MG63 (cell line): Measurements from ENCODE around the gene CYP2A6. TPM values are rescaled to one million over a fixed set of nuclear protein-coding genes. Genes with fewer than 3 reads are reported as not detected.
"Not testable (repeated sequence)": the region's sequence is repeated elsewhere in the genome, so short reads cannot be mapped to it uniquely, and the experiment has no call there.

Source experiments
- DNase-seq: peaks from one replicate; pipeline ENCODE4 v3.0.0-alpha.2; 2020
- H3K27me3 ChIP-seq: fragments of 250-450 bp; sonication (Bioruptor Pico); 2 replicates; pipeline ENCODE4 v1.5.1; 2020; ENCODE audit warnings: mild to moderate bottlenecking, moderate library complexity
- H3K36me3 ChIP-seq: fragments of 250-450 bp; sonication (Bioruptor Pico); 2 replicates; pipeline ENCODE4 v1.5.1; 2020; ENCODE audit warnings: mild to moderate bottlenecking, moderate library complexity
- H3K4me3 ChIP-seq: fragments of 250-450 bp; sonication (Bioruptor Pico); 2 replicates; pipeline ENCODE4 v1.5.1; 2020; ENCODE audit warnings: mild to moderate bottlenecking, moderate library complexity
- H3K9me3 ChIP-seq: fragments of 250-450 bp; sonication (Bioruptor Pico); 2 replicates; pipeline ENCODE4 v1.5.1; 2020; ENCODE audit warnings: mild to moderate bottlenecking, moderate library complexity
- total RNA-seq: library from RNA; depleted of rRNA; stranded (reverse); fragments of >200 nt; shearing (Covaris generic); gene quantifications from 2 replicates; pipeline ENCODE4 v1.2.3, GENCODE V29; 2014; ENCODE audit warnings: low replicate concordance

Gene CYP2A6
- total RNA-seq, 1 experiment from 2014 or later = not detected

GRCh38 chr19:40862785-40863184 is 12.5 kb upstream of the CYP2A6 start:
- Histone ChIP-seq H3K9me3 (no peaks in the 10 kb centered on the region; the same call in 1 of the 2 replicates), H3K36me3 (no peaks in the 10 kb centered on the region), H3K27me3 (peaks cover 2% of the 10 kb centered on the region; the same call in 1 of the 2 replicates), H3K4me3 (no peak overlapping the region)
- DNase-seq = no peak

DNA sequence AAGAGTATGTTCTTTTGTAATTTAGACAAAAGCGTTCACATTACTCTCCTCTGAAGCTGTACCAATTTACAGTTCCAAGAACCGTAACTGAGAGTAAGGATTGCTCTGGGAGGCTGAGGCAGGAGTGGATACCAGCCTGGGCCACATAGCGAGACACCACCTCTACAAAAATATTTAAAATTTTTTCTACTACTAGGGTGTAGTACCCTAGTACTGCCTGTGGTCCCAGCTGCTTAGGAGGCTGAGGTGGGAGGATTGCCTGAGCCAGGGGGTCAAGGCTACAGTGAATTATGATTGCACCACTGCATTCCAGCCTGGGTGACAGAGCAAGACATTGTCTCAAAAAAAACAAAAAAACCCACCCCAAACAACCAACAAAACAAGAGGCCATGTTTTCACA is 12.1 kb upstream of the CYP2A6 start:
- DNase-seq = no peak
- no peaks in the 10 kb centered on the region; the same call in 1 of the 2 replicates for H3K9me3 ChIP-seq
- peaks cover 2% of the 10 kb centered on the region; the same call in 1 of the 2 replicates for H3K27me3 ChIP-seq
- no peaks in the 10 kb centered on the region for H3K36me3 ChIP-seq
- H3K4me3 ChIP-seq = no peak overlapping the region

GRCh38 chr19:40858109-40858508 is 7.9 kb upstream of the CYP2A6 start:
- no peak for DNase-seq
- no peaks in the 10 kb centered on the region; the same call in 1 of the 2 replicates for H3K9me3 ChIP-seq
- no peak overlapping the region for H3K4me3 ChIP-seq
- peaks cover 2% of the 10 kb centered on the region; the same call in 1 of the 2 replicates for H3K27me3 ChIP-seq
- H3K36me3 ChIP-seq = no peaks in the 10 kb centered on the region

- H3K27me3 ChIP-seq, DNase-seq, H3K9me3 ChIP-seq, H3K36me3 ChIP-seq, H3K4me3 ChIP-seq: not testable (repeated sequence)
Observed at GRCh38 chr19:40852467-40853152, 2.4 kb upstream of the CYP2A6 start.

DNA sequence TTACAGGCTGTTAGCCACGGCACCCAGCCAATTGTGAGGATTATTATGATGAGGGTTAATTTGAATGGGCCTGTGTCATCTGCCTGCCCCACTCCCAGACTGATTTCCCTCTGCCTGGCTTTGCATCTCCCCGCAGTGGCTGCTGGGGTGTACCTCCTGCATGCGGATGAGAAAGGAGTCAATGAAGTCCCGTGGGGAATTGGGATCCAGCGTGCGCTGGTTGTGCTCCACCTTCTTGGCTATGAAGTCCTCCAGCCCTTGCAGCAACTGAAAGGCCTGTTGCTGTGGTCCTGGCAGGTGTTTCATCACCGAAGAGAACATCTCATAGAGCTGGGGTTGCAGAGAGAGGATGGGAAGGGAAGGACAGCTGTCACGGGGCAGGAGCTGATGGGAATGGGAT is 3.5 kb downstream of the CYP2A6 start:
- not testable (repeated sequence) for DNase-seq, H3K9me3 ChIP-seq, H3K27me3 ChIP-seq, H3K4me3 ChIP-seq, H3K36me3 ChIP-seq

DNA sequence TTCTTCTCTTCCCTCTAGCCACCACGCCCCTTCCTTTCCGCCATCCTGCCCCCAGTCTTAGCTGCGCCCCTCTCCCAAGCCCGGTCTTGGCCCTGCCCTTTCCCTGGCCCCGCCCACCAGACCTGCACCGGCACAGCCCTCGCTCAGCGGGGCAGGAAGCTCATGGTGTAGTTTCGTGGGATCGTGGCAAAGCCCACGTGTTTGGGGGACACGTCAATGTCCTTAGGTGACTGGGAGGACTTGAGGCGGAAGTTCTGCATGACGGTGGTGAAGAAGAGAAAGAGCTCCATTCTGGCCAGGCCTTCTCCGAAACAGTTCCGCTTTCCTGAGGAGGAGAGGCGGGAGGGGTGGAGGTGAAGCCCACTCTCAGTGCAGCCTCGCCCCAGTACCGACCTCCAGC is 6.6 kb downstream of the CYP2A6 start:
- not testable (repeated sequence) for H3K36me3 ChIP-seq, H3K4me3 ChIP-seq, H3K27me3 ChIP-seq, DNase-seq, H3K9me3 ChIP-seq

DNA sequence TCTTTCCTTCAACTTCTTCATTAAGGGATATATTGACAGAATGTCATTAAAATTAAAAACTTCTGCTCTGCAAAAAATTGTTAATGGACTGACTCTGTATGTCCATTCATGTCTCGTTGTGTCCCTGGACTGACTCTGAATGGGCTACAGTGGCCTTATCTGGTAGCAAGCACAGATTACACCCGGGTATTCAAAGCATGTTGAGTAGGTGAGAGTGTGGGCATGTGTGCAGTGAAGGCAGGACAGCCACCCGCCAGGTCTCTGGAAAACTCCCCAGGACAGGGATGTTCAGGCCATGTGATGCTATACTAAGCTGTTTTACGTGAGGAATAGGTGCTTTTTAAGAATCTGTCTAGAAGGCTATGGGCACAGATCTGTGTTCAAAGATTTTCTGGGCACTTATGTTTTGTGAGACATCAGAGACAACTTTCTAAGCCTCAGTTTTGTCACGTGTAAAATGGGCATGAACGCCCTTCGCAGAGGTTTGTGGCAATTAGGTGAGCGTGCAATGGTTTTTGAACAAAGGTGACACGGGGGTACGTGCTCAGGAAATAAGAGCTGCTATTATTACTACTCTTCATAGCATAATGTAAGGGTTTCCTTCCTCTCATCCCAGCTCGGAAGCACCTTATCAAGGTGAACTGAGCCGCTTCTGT is 7.1 kb downstream of the CYP2A6 start:
- H3K36me3 ChIP-seq, H3K4me3 ChIP-seq, DNase-seq, H3K9me3 ChIP-seq, H3K27me3 ChIP-seq: not testable (repeated sequence)

GRCh38 chr19:40842012-40842411 is 8.2 kb downstream of the CYP2A6 start:
- H3K9me3 ChIP-seq, H3K4me3 ChIP-seq, H3K36me3 ChIP-seq, H3K27me3 ChIP-seq, DNase-seq: not testable (repeated sequence)

DNA sequence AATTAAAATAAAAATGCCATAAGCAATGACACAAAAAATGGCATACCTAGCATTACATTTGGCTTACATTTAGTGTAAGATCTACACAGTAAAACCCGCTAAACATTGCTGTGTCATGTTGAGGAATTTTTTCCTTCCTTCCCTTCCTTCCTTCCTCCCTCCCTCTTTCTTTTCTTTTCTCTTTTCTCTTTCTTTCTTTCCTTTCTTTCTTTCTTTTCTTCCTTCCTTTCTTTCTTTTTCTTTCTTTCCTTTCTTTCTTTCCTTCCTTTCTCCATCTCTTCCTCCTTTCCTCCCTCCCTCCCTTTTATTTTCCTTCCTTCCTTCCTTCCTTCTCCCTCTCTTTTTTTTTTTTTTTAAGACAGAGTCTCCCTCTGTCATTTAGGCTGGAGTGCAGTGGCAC is 11.8 kb downstream of the CYP2A6 start:
- not testable (repeated sequence) for H3K27me3 ChIP-seq, H3K36me3 ChIP-seq, H3K9me3 ChIP-seq, H3K4me3 ChIP-seq, DNase-seq

GRCh38 chr19:40836754-40837429 is 13.4 kb downstream of the CYP2A6 start:
- H3K4me3 ChIP-seq = no peak overlapping the region
- no peaks in the 10 kb centered on the region for H3K36me3 ChIP-seq
- H3K9me3 ChIP-seq = no peaks in the 10 kb centered on the region; the same call in 1 of the 2 replicates
- no peak for DNase-seq
- no peaks in the 10 kb centered on the region for H3K27me3 ChIP-seq

DNA sequence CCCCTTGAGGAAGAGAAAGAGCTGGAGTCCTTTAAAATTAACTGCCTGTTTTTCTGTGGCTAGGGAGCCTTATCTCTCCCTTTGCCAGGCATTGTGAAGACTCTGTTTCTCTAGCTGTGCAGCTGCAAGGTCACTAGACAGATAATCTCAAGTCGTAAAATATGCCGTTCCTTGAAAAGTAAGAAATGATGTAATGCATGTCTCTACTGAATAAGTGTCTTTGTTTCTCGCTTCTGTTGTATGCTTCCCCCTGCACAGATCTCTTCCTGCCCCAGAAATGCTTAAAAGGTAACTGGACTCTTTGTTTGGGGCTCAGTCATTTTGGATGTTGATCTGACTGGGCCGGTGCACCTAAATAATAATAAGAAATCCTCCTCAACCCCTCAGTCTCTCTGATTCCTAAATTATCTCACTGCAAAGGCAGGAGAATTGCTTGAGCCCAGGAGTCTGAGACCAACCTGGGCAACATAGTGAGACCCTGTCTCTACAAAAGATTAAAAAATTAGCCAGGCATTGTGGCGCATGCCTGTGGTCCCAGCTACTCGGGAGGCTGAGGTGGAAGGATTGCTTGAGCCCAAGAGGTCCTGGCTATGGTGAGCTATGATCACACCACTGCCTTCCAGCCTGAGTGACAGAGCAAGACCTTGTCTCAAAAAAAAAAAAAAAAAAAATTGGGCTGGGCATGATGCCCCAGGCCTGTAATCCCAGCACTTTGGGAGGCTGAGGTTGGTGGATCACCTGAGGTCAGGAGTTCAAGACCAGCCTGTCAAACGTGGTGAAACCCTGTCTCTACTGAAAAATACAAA is 16.3 kb downstream of the CYP2A6 start:
- not testable (repeated sequence) for H3K9me3 ChIP-seq, H3K27me3 ChIP-seq, H3K4me3 ChIP-seq, H3K36me3 ChIP-seq, DNase-seq

- not testable (repeated sequence) for H3K36me3 ChIP-seq, DNase-seq, H3K4me3 ChIP-seq, H3K9me3 ChIP-seq, H3K27me3 ChIP-seq
Observed at GRCh38 chr19:40832431-40832790, 17.8 kb downstream of the CYP2A6 start.

- no peaks in the 10 kb centered on the region; the same call in 1 of the 2 replicates for H3K9me3 ChIP-seq
- H3K36me3 ChIP-seq = peaks cover 4% of the 10 kb centered on the region; the same call in 1 of the 2 replicates
- H3K27me3 ChIP-seq = no peaks in the 10 kb centered on the region
- DNase-seq = peak; percentile 75
- no peak overlapping the region for H3K4me3 ChIP-seq
Observed at GRCh38 chr19:40831502-40832430, 18.5 kb downstream of the CYP2A6 start.

DNA sequence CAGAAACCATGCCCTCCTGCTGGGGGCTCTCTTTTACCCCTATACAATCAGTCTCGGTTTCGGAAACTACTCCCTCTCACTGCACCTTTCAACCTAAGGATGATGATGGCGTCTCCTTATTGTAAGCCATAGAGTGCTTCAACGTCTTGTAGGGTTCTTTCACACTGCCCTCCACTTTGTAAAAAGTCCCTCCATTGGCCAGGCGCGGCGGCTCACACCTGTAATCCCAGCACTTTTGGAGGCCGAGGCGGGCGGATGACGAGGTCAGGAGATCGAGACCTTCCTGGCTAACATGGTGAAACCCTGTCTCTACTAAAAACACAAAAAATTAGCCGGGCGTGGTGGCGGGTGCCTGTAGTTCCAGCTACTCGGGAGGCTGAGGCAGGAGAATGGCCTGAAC is 19.5 kb downstream of the CYP2A6 start:
- H3K4me3 ChIP-seq, H3K36me3 ChIP-seq, H3K27me3 ChIP-seq, DNase-seq, H3K9me3 ChIP-seq: not testable (repeated sequence)

- Histone ChIP-seq H3K9me3 (no peaks in the 10 kb centered on the region; the same call in 1 of the 2 replicates), H3K36me3 (peaks cover 5% of the 10 kb centered on the region; the same call in 1 of the 2 replicates), H3K27me3 (no peaks in the 10 kb centered on the region), H3K4me3 (no peak overlapping the region)
- DNase-seq = no peak
Observed at GRCh38 chr19:40829205-40829604, 21.0 kb downstream of the CYP2A6 start.
